T-helper 2 cell treated with Interferon-gamma antibody and Interleukin-4, amounts not matched to agents 100 ng/mL and 5 ng/mL, for 36 hours (primary cell): Measurements from ENCODE around the gene TRIM29. TPM values are rescaled to one million over a fixed set of nuclear protein-coding genes. Genes with fewer than 3 reads are reported as not detected.
"Not testable (repeated sequence)": the region's sequence is repeated elsewhere in the genome, so short reads cannot be mapped to it uniquely, and the experiment has no call there.

ENCODE experiments used
- intact Hi-C: fragments of 100-400 bp; cut with micrococcal nuclease; formaldehyde crosslinking; loops from one replicate; pipeline ENCODE4 v1.15.1; 2023
- total RNA-seq: library from RNA; stranded (reverse); gene quantifications from 2 replicates; pipeline ENCODE4 v1.2.3, GENCODE V29; 2022

Gene TRIM29
- not detected in 2 replicates for total RNA-seq

GRCh38 chr11:120137611-120138521 lies at the start of gene TRIM29:
TRIM29 (minus strand) TSS chr11:120138113; CDS start chr11:120138031, 82 bp downstream.
- intact Hi-C loops = no loop called here

GRCh38 chr11:120186774-120187591 lies 49.1 kb upstream of the TRIM29 start:
- intact Hi-C loops = no loop called here

GRCh38 chr11:120186456-120186773 lies 48.5 kb upstream of the TRIM29 start:
- intact Hi-C loops = no loop called here

GRCh38 chr11:120185706-120186455 lies 48.0 kb upstream of the TRIM29 start:
- intact Hi-C loops = no loop called here

- intact Hi-C loops = no loop called here
These were observed 47.2 kb upstream of the TRIM29 start for GRCh38 chr11:120184946-120185705.

GRCh38 chr11:120184371-120184945 lies 46.5 kb upstream of the TRIM29 start:
- intact Hi-C loops = no loop called here

- intact Hi-C loops = no loop called here
These were observed 45.8 kb upstream of the TRIM29 start for GRCh38 chr11:120183701-120184141.

- intact Hi-C loops = no loop called here
These were observed 45.0 kb upstream of the TRIM29 start for GRCh38 chr11:120182790-120183491.

GRCh38 chr11:120182372-120182771 lies 44.5 kb upstream of the TRIM29 start:
- intact Hi-C loops = no loop called here

GRCh38 chr11:120181376-120181975 lies 43.6 kb upstream of the TRIM29 start:
- intact Hi-C loops = no loop called here

GRCh38 chr11:120180551-120181232 lies 42.8 kb upstream of the TRIM29 start:
- intact Hi-C loops = no loop called here

GRCh38 chr11:120180063-120180462 lies 42.1 kb upstream of the TRIM29 start:
- intact Hi-C loops = not testable (repeated sequence)

- intact Hi-C loops = no loop called here
These were observed 41.3 kb upstream of the TRIM29 start for GRCh38 chr11:120179057-120179672.

GRCh38 chr11:120178561-120179056 lies 40.7 kb upstream of the TRIM29 start:
- intact Hi-C loops = no loop called here

- intact Hi-C loops = no loop called here
These were observed 37.0 kb upstream of the TRIM29 start for GRCh38 chr11:120174866-120175265.

- intact Hi-C loops = no loop called here
These were observed 35.9 kb upstream of the TRIM29 start for GRCh38 chr11:120173807-120174206.

GRCh38 chr11:120173019-120173705 lies 35.2 kb upstream of the TRIM29 start:
- intact Hi-C loops = no loop called here
